GM12878 (cell line): ENCODE measurements around the gene PAX3. TPM values are rescaled to one million over a fixed set of nuclear protein-coding genes. Genes with fewer than 3 reads are reported as not detected.

Experiments used
- EGR1 ChIP-seq, 2 experiments: IDR thresholded peaks; 1 replicate in 1 of 2; 2 replicates in 1 of 2; pipeline ENCODE4 v1.6.1; 2011 to 2012; ENCODE audit warnings: low read depth in 2 of 2, low read length in 2 of 2, borderline replicate concordance in 1 of 2, mild to moderate bottlenecking in 1 of 2, moderate library complexity in 1 of 2
- IKZF2 ChIP-seq, 2 experiments: fragments of 450-650 bp; IDR thresholded peaks; 2 replicates each; pipeline ENCODE4 v1.6.1; 2017; ENCODE audit warnings: mild to moderate bottlenecking in 2 of 2, moderate library complexity in 2 of 2
- IRF5 ChIP-seq: fragments of 450-650 bp; IDR thresholded peaks from 2 replicates; pipeline ENCODE4 v1.6.1; 2017; ENCODE audit warnings: borderline replicate concordance
- JUND ChIP-seq: IDR thresholded peaks from 2 replicates; pipeline ENCODE4 v1.6.1; 2012; ENCODE audit warnings: low read depth, mild to moderate bottlenecking, low read length, improper control_type of control experiment, moderate library complexity
- KAT2A ChIP-seq: conservative IDR thresholded peaks from 2 replicates; pipeline ENCODE4 v1.6.1; 2011; ENCODE audit warnings: low read depth, low read length; ENCODE audit not compliant: control insufficient read depth
- MYB ChIP-seq: fragments of 150-350 bp; IDR thresholded peaks from 2 replicates; pipeline ENCODE4 v1.6.1; 2014; ENCODE audit warnings: mild to moderate bottlenecking, low read depth, low read length, borderline replicate concordance
- NFXL1 ChIP-seq: fragments of 450-650 bp; IDR thresholded peaks from 2 replicates; pipeline ENCODE4 v1.6.1; 2017; ENCODE audit warnings: antibody characterized with exemption, mild to moderate bottlenecking, borderline replicate concordance
- PAX5 ChIP-seq: IDR thresholded peaks from 2 replicates; pipeline ENCODE4 v1.6.1; 2011; ENCODE audit warnings: low read depth, low read length, borderline replicate concordance
- POLR2AphosphoS5 ChIP-seq: IDR thresholded peaks from 2 replicates; pipeline ENCODE4 v1.6.1; 2011; ENCODE audit warnings: mild to moderate bottlenecking, low read length, inconsistent platforms
- POU2F2 ChIP-seq: IDR thresholded peaks from 3 replicates; pipeline ENCODE4 v1.6.1; 2011; ENCODE audit warnings: low read depth, mild to moderate bottlenecking, low read length, borderline replicate concordance
- RCOR1 ChIP-seq: conservative IDR thresholded peaks from 2 replicates; pipeline ENCODE4 v1.6.1; 2012; ENCODE audit warnings: low read depth, low read length, improper control_type of control experiment
- SUZ12 ChIP-seq: fragments of 200-600 bp; sonication (generic); IDR thresholded peaks from one replicate; pipeline ENCODE4 v1.6.1; 2018; ENCODE audit warnings: antibody characterized with exemption, mild to moderate bottlenecking; ENCODE audit not compliant: unreplicated experiment
- TARDBP ChIP-seq: IDR thresholded peaks from 2 replicates; pipeline ENCODE4 v1.6.1; 2016; ENCODE audit warnings: borderline replicate concordance
- ZBTB33 ChIP-seq: fragments of 450-650 bp; IDR thresholded peaks from 2 replicates; pipeline ENCODE4 v1.6.1; 2017; ENCODE audit warnings: mild to moderate bottlenecking
- polyA plus RNA-seq, 11 experiments: library from polyadenylated mRNA; depleted of rRNA in 4 of 11; unstranded in 6 of 11; stranded (reverse) in 5 of 11; fragments of >200 nt; fragmentation: Nextera tagmentation in 4 of 11; fragmentation: Illumina TruSeq in 1 of 11; extraction: Ambion mirVana in 4 of 11; extraction: Trizol in 1 of 11; gene quantifications; 1 replicate in 1 of 11; 2 replicates in 10 of 11; pipeline versions ENCODE4 v1.2.1 to v1.2.3, GENCODE V29; 2011 to 2016; ENCODE audit warnings: inconsistent platforms in 2 of 11, missing spikeins in 2 of 11, low read depth in 1 of 11
- total RNA-seq, 4 experiments: library from RNA; depleted of rRNA in 3 of 4; stranded (reverse); fragments of >200 nt in 3 of 4; fragmentation: Illumina TruSeq in 1 of 4; extraction: Trizol in 1 of 4; gene quantifications; 2 replicates each; pipeline versions ENCODE4 v1.2.1 to v1.2.3, GENCODE V29; 2013 to 2021
- TF ChIP-seq, protein P1 (sequence below): fragments of 450-650 bp; formaldehyde crosslinking; IDR thresholded peaks from 2 replicates; pipeline ENCODE4 v1.4.0; 2020; ENCODE audit warnings: mild to moderate bottlenecking, moderate library complexity
- TF ChIP-seq, protein P2 (sequence below): IDR thresholded peaks from 2 replicates; pipeline ENCODE4 v1.6.1; 2011; ENCODE audit warnings: low read depth, low read length, improper control_type of control experiment, borderline replicate concordance
- TF ChIP-seq, protein P3 (sequence below): fragments of 450-650 bp; IDR thresholded peaks from 2 replicates; pipeline ENCODE4 v1.6.1; 2017; ENCODE audit warnings: mild to moderate bottlenecking, moderate library complexity

Gene PAX3
- total and polyA plus RNA-seq, 10 of the 15 experiments (the other 5 are each of a cell fraction or from before 2014, with no cell fraction given): not detected

GRCh38 chr2:222318712-222319585, 20.2 kb upstream of the PAX3 start (continued):
- TF ChIP-seq MYB: no peak
- TF ChIP-seq, protein P1, sequence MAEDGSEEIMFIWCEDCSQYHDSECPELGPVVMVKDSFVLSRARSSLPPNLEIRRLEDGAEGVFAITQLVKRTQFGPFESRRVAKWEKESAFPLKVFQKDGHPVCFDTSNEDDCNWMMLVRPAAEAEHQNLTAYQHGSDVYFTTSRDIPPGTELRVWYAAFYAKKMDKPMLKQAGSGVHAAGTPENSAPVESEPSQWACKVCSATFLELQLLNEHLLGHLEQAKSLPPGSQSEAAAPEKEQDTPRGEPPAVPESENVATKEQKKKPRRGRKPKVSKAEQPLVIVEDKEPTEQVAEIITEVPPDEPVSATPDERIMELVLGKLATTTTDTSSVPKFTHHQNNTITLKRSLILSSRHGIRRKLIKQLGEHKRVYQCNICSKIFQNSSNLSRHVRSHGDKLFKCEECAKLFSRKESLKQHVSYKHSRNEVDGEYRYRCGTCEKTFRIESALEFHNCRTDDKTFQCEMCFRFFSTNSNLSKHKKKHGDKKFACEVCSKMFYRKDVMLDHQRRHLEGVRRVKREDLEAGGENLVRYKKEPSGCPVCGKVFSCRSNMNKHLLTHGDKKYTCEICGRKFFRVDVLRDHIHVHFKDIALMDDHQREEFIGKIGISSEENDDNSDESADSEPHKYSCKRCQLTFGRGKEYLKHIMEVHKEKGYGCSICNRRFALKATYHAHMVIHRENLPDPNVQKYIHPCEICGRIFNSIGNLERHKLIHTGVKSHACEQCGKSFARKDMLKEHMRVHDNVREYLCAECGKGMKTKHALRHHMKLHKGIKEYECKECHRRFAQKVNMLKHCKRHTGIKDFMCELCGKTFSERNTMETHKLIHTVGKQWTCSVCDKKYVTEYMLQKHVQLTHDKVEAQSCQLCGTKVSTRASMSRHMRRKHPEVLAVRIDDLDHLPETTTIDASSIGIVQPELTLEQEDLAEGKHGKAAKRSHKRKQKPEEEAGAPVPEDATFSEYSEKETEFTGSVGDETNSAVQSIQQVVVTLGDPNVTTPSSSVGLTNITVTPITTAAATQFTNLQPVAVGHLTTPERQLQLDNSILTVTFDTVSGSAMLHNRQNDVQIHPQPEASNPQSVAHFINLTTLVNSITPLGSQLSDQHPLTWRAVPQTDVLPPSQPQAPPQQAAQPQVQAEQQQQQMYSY (CRISPR knock-in tag): no peak
- TF ChIP-seq POU2F2: no peak
- no peak for TF ChIP-seq SUZ12
- TF ChIP-seq NFXL1: no peak
- no peak for TF ChIP-seq RCOR1
- TF ChIP-seq, protein P2, sequence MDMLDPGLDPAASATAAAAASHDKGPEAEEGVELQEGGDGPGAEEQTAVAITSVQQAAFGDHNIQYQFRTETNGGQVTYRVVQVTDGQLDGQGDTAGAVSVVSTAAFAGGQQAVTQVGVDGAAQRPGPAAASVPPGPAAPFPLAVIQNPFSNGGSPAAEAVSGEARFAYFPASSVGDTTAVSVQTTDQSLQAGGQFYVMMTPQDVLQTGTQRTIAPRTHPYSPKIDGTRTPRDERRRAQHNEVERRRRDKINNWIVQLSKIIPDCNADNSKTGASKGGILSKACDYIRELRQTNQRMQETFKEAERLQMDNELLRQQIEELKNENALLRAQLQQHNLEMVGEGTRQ: no peak
- TF ChIP-seq PAX5: no peak
- no peak for TF ChIP-seq KAT2A
- no peak for TF ChIP-seq IRF5
- TF ChIP-seq JUND: no peak
- TF ChIP-seq POLR2AphosphoS5: no peak
- no peak for TF ChIP-seq TARDBP
- no peak for TF ChIP-seq ZBTB33
- TF ChIP-seq, protein P3, sequence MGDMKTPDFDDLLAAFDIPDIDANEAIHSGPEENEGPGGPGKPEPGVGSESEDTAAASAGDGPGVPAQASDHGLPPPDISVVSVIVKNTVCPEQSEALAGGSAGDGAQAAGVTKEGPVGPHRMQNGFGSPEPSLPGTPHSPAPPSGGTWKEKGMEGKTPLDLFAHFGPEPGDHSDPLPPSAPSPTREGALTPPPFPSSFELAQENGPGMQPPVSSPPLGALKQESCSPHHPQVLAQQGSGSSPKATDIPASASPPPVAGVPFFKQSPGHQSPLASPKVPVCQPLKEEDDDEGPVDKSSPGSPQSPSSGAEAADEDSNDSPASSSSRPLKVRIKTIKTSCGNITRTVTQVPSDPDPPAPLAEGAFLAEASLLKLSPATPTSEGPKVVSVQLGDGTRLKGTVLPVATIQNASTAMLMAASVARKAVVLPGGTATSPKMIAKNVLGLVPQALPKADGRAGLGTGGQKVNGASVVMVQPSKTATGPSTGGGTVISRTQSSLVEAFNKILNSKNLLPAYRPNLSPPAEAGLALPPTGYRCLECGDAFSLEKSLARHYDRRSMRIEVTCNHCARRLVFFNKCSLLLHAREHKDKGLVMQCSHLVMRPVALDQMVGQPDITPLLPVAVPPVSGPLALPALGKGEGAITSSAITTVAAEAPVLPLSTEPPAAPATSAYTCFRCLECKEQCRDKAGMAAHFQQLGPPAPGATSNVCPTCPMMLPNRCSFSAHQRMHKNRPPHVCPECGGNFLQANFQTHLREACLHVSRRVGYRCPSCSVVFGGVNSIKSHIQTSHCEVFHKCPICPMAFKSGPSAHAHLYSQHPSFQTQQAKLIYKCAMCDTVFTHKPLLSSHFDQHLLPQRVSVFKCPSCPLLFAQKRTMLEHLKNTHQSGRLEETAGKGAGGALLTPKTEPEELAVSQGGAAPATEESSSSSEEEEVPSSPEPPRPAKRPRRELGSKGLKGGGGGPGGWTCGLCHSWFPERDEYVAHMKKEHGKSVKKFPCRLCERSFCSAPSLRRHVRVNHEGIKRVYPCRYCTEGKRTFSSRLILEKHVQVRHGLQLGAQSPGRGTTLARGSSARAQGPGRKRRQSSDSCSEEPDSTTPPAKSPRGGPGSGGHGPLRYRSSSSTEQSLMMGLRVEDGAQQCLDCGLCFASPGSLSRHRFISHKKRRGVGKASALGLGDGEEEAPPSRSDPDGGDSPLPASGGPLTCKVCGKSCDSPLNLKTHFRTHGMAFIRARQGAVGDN: no peak; the same call in 1 of the 2 replicates
- no peak for TF ChIP-seq IKZF2 (IDR thresholded peaks at IDR 0.05)
- no peak for TF ChIP-seq EGR1 (IDR thresholded peaks at IDR 0.05; ENCODE audit: borderline replicate concordance in 1 of 2, low read depth in 2 of 2, low read length in 2 of 2)
